ENCODE data around the gene MAP2K7.

The MAP2K7 gene

GRCh38 chr19:7900931-7901330, 2.7 kb upstream of the MAP2K7 start:
- intact Hi-C loops (cut with DNase I): loop anchor here (5.0 kb wide), 1 partner anchor 39 kb away; no protein-coding TSS in a partner anchor
- no peak for DNase-seq

GRCh38 chr19:7901337-7901736, 2.3 kb upstream of the MAP2K7 start:
- intact Hi-C loops (cut with DNase I): loop anchor here (5.0 kb wide), 1 partner anchor 39 kb away; no protein-coding TSS in a partner anchor

GRCh38 chr19:7902796-7903243, 857 bp upstream of the MAP2K7 start:
- DNase-seq: peak in 2 of 42 donors; percentile 27 to 46
- intact Hi-C loops (cut with DNase I): loop anchor here (2.0 to 5.0 kb wide), 2 partner anchors 41 to 222 kb away; partner anchors contain the start of gene TRAPPC5

More at GRCh38 chr19:7901337-7901736, 2.3 kb upstream of the MAP2K7 start:
- no peak for DNase-seq

GRCh38 chr19:7904074-7905020, 670 bp downstream of the MAP2K7 start:
- intact Hi-C loops (cut with DNase I): loop anchor here (5.0 kb wide), 1 partner anchor 42 kb away; no protein-coding TSS in a partner anchor
- peak in 3 of 42 donors; percentile 40 to 52 (median 49) for DNase-seq

- DNase-seq: no peak
- intact Hi-C loops (cut with DNase I): no loop called here
Observed at GRCh38 chr19:7905268-7905667, 1.6 kb downstream of the MAP2K7 start.

- no peak for DNase-seq
- intact Hi-C loops (cut with DNase I): no loop called here
Observed at GRCh38 chr19:7905859-7906258, 2.2 kb downstream of the MAP2K7 start.

GRCh38 chr19:7907122-7907521, 3.4 kb downstream of the MAP2K7 start:
- peak in 1 of 42 donors; percentile 1 for DNase-seq
- intact Hi-C loops (cut with DNase I): no loop called here

- DNase-seq: peak in 1 of 42 donors; percentile 1
- intact Hi-C loops (cut with DNase I): no loop called here
Observed at GRCh38 chr19:7907544-7907943, 3.9 kb downstream of the MAP2K7 start.

- peak in 1 of 42 donors; percentile 2 for DNase-seq
- intact Hi-C loops (cut with DNase I): no loop called here
Observed at GRCh38 chr19:7908078-7908699, 4.5 kb downstream of the MAP2K7 start.

- intact Hi-C loops (cut with DNase I): no loop called here
- peak in 1 of 42 donors; percentile 32 for DNase-seq
Observed at GRCh38 chr19:7908742-7909461, 5.2 kb downstream of the MAP2K7 start.

- DNase-seq: peak in 1 of 42 donors; percentile 25
- intact Hi-C loops (cut with DNase I): no loop called here
Observed at GRCh38 chr19:7909471-7910067, 5.9 kb downstream of the MAP2K7 start.

- intact Hi-C loops (cut with DNase I): no loop called here
Observed at GRCh38 chr19:7910321-7911161, 6.9 kb downstream of the MAP2K7 start.

GRCh38 chr19:7911508-7912143, 7.9 kb downstream of the MAP2K7 start:
- intact Hi-C loops (cut with DNase I): no loop called here

More at GRCh38 chr19:7910321-7911161, 6.9 kb downstream of the MAP2K7 start:
- DNase-seq: peak in 1 of 42 donors; percentile 29

GRCh38 chr19:7912144-7912696, 8.5 kb downstream of the MAP2K7 start:
- DNase-seq: no peak
- intact Hi-C loops (cut with DNase I): no loop called here

More at GRCh38 chr19:7911508-7912143, 7.9 kb downstream of the MAP2K7 start:
- DNase-seq: no peak

- DNase-seq: no peak
Observed at GRCh38 chr19:7912697-7913564, 9.3 kb downstream of the MAP2K7 start.

GRCh38 chr19:7913652-7914051, 10.0 kb downstream of the MAP2K7 start:
- DNase-seq: no peak
- intact Hi-C loops (cut with DNase I): no loop called here

More at GRCh38 chr19:7912697-7913564, 9.3 kb downstream of the MAP2K7 start:
- intact Hi-C loops (cut with DNase I): no loop called here
